ENCODE measurements around the gene TMEM14A. TPM values are rescaled to one million over a fixed set of nuclear protein-coding genes. Genes with fewer than 3 reads are reported as not detected.

Gene TMEM14A
- total RNA-seq, 2 donors from 2014 or later = 9.2 to 12.6 TPM

DNA sequence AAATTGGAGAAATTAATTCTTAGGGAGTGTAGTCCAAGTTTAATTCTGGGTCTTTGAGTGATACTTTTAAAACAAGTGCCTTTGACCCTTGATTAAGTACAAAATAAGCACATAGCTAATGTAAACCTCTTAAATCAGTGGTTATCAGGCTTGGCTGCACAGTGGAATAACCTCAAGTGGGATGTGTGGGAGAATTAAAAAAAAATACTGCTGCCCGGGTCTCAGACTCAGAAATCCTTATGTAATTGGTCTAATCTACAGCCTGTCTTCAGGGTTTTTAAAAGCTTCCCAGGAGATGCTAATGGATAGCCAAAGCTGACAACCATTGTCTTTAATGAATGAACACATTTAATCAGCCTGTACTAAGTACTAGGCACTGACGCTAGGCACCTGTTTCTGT, 28.5 kb upstream of the TMEM14A start:
- Mint-ChIP-seq H3K4me3 (no peak overlapping the region), H3K27me3 (ENCODE audit: insufficient read depth) (peaks cover 3% of the 10 kb centered on the region), H3K36me3 (ENCODE audit: low read depth) (no peaks in the 10 kb centered on the region), H3K4me1 (peaks cover 23% of the 10 kb centered on the region), H3K9me3 (no peaks in the 10 kb centered on the region), H3K27ac (no peak overlapping the region)
- H3K4me3 ChIP-seq (ENCODE audit: low read length) = peak overlapping the region; percentile 41
- TF ChIP-seq, protein P1, sequence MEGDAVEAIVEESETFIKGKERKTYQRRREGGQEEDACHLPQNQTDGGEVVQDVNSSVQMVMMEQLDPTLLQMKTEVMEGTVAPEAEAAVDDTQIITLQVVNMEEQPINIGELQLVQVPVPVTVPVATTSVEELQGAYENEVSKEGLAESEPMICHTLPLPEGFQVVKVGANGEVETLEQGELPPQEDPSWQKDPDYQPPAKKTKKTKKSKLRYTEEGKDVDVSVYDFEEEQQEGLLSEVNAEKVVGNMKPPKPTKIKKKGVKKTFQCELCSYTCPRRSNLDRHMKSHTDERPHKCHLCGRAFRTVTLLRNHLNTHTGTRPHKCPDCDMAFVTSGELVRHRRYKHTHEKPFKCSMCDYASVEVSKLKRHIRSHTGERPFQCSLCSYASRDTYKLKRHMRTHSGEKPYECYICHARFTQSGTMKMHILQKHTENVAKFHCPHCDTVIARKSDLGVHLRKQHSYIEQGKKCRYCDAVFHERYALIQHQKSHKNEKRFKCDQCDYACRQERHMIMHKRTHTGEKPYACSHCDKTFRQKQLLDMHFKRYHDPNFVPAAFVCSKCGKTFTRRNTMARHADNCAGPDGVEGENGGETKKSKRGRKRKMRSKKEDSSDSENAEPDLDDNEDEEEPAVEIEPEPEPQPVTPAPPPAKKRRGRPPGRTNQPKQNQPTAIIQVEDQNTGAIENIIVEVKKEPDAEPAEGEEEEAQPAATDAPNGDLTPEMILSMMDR (conservative IDR thresholded peaks at IDR 0.05) = no peak
- H3K9me3 ChIP-seq (ENCODE audit: control insufficient read depth, low read length) = no peaks in the 10 kb centered on the region
- H3K27me3 ChIP-seq (ENCODE audit: control insufficient read depth, insufficient read depth, low read length, poor library complexity, severe bottlenecking) = no peaks in the 10 kb centered on the region
- H3K36me3 ChIP-seq (ENCODE audit: control insufficient read depth, insufficient read depth, low read length) = no peaks in the 10 kb centered on the region
- no peak for DNase-seq
- no peak overlapping the region for H3K9ac ChIP-seq (ENCODE audit: extremely low read depth, low read length, poor library complexity, severe bottlenecking)
- H3K27ac ChIP-seq (ENCODE audit: low read depth, low read length) = no peak overlapping the region
- H3K4me1 ChIP-seq (ENCODE audit: control insufficient read depth, insufficient read depth, low read length) = peaks cover 11% of the 10 kb centered on the region
- 56 to 85% methylated on average over 1 to 2 of the region's 2 CpGs for WGBS, 2 experiments (ENCODE audit: insufficient coverage in 1 of 2, insufficient read length in 1 of 2)

DNA sequence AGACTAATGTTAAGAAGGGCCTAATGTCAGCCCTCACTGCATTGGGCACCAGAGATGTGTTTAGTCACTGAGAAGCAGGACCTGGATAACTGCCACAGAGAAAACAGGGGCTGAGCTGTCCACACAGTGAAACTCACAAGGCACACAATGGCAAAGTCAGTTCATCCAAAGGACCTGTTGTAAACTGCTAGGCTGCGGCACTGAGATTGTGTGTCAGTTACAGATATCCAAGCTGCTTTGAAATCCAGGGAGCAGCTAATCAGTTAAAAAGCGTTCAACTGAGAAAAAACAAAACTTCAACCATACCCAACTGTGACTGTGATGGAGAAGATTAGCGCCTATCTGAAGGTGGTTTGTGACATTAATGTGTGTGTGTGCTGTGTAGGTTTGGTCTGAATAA, 27.8 kb upstream of the TMEM14A start:
- no peak for DNase-seq
- TF ChIP-seq, protein P1 (conservative IDR thresholded peaks at IDR 0.05) = no peak
- Histone ChIP-seq H3K9me3 (ENCODE audit: control insufficient read depth, low read length) (no peaks in the 10 kb centered on the region), H3K4me1 (ENCODE audit: control insufficient read depth, insufficient read depth, low read length) (peaks cover 11% of the 10 kb centered on the region), H3K27me3 (ENCODE audit: control insufficient read depth, insufficient read depth, low read length, poor library complexity, severe bottlenecking) (no peaks in the 10 kb centered on the region), H3K27ac (ENCODE audit: low read depth, low read length) (no peak overlapping the region), H3K9ac (ENCODE audit: extremely low read depth, low read length, poor library complexity, severe bottlenecking) (no peak overlapping the region), H3K36me3 (ENCODE audit: control insufficient read depth, insufficient read depth, low read length) (no peaks in the 10 kb centered on the region), H3K4me3 (ENCODE audit: low read length) (no peak overlapping the region)
- no peaks in the 10 kb centered on the region for H3K36me3 Mint-ChIP-seq (ENCODE audit: low read depth)
- H3K27me3 Mint-ChIP-seq (ENCODE audit: insufficient read depth) = peaks cover 3% of the 10 kb centered on the region
- 87% methylated on average over 2 of the region's 3 CpGs; no CpG with 5 or more reads in 1 of the 2 experiments for WGBS, 2 experiments (ENCODE audit: insufficient coverage in 1 of 2, insufficient read length in 1 of 2)
- no peaks in the 10 kb centered on the region for H3K9me3 Mint-ChIP-seq
- no peak overlapping the region for H3K4me3 Mint-ChIP-seq
- peaks cover 23% of the 10 kb centered on the region for H3K4me1 Mint-ChIP-seq
- no peak overlapping the region for H3K27ac Mint-ChIP-seq

GRCh38 chr6:52644253-52644652, 26.7 kb upstream of the TMEM14A start:
- DNase-seq = no peak
- H3K36me3 ChIP-seq (ENCODE audit: control insufficient read depth, insufficient read depth, low read length) = no peaks in the 10 kb centered on the region
- no peak overlapping the region for H3K9ac ChIP-seq (ENCODE audit: extremely low read depth, low read length, poor library complexity, severe bottlenecking)
- H3K36me3 Mint-ChIP-seq (ENCODE audit: low read depth) = no peaks in the 10 kb centered on the region
- H3K4me3 ChIP-seq (ENCODE audit: low read length) = no peak overlapping the region
- no peak overlapping the region for H3K27ac ChIP-seq (ENCODE audit: low read depth, low read length)
- peaks cover 23% of the 10 kb centered on the region for H3K4me1 Mint-ChIP-seq
- H3K9me3 Mint-ChIP-seq = no peaks in the 10 kb centered on the region
- H3K9me3 ChIP-seq (ENCODE audit: control insufficient read depth, low read length) = no peaks in the 10 kb centered on the region
- no peak overlapping the region for H3K4me3 Mint-ChIP-seq
- peaks cover 11% of the 10 kb centered on the region for H3K4me1 ChIP-seq (ENCODE audit: control insufficient read depth, insufficient read depth, low read length)
- TF ChIP-seq, protein P1 (conservative IDR thresholded peaks at IDR 0.05) = no peak
- H3K27me3 Mint-ChIP-seq (ENCODE audit: insufficient read depth) = peaks cover 3% of the 10 kb centered on the region
- 91 to 100% methylated on average over 2 to 4 of the region's 4 CpGs for WGBS, 2 experiments (ENCODE audit: insufficient coverage in 1 of 2, insufficient read length in 1 of 2)
- H3K27ac Mint-ChIP-seq = no peak overlapping the region
- no peaks in the 10 kb centered on the region for H3K27me3 ChIP-seq (ENCODE audit: control insufficient read depth, insufficient read depth, low read length, poor library complexity, severe bottlenecking)

Data from endodermal cell (in vitro differentiated cells).